Endothelial cell of umbilical vein (primary cell): ENCODE results near the gene NXN.

Experiments
- EZH2 ChIP-seq: IDR thresholded peaks from 2 replicates; pipeline ENCODE4 v1.6.1; 2012; ENCODE audit warnings: borderline replicate concordance, low read depth, mild to moderate bottlenecking, moderate library complexity, low read length, inconsistent platforms; ENCODE audit not compliant: severe bottlenecking
- FOS ChIP-seq: IDR thresholded peaks from 2 replicates; pipeline ENCODE4 v1.6.1; 2011; ENCODE audit warnings: mild to moderate bottlenecking, low read length, moderate library complexity, borderline replicate concordance; ENCODE audit not compliant: insufficient read depth
- GATA2 ChIP-seq: IDR thresholded peaks from 2 replicates; pipeline ENCODE4 v1.7.0; 2011; ENCODE audit warnings: low read depth, mild to moderate bottlenecking, moderate library complexity, mixed read lengths, low read length; ENCODE audit not compliant: insufficient read length, insufficient read depth
- JUN ChIP-seq: IDR thresholded peaks from 2 replicates; pipeline ENCODE4 v1.6.1; 2011; ENCODE audit warnings: borderline replicate concordance, low read depth; ENCODE audit not compliant: insufficient read length, insufficient read depth
- MYC ChIP-seq: IDR thresholded peaks from one replicate; pipeline ENCODE4 v1.6.1; 2011; ENCODE audit warnings: mild to moderate bottlenecking, low read depth, low read length
- POLR2A ChIP-seq: IDR thresholded peaks from 2 replicates; pipeline ENCODE4 v1.6.1; 2012; ENCODE audit warnings: low read depth, mild to moderate bottlenecking, control low read depth, low read length
- POLR2AphosphoS5 ChIP-seq: IDR thresholded peaks from 2 replicates; pipeline ENCODE4 v1.6.1; 2012; ENCODE audit warnings: low read depth, mild to moderate bottlenecking, control low read depth, low read length, moderate library complexity; ENCODE audit not compliant: insufficient read depth
- TF ChIP-seq, protein P1 (sequence below), 2 donors: IDR thresholded peaks; 1 replicate in 1 of 2; 2 replicates in 1 of 2; pipeline ENCODE4 v1.5.1; 2011; ENCODE audit warnings: low read length in 2 of 2, mild to moderate bottlenecking in 2 of 2, moderate library complexity in 2 of 2, control low read depth in 1 of 2, inconsistent platforms in 1 of 2, low read depth in 1 of 2; ENCODE audit not compliant: insufficient read depth in 1 of 2; ENCODE audit errors: extremely low read depth in 1 of 2
- TF ChIP-seq, protein P2 (sequence below): IDR thresholded peaks from 2 replicates; pipeline ENCODE4 v1.6.1; 2011; ENCODE audit not compliant: insufficient read depth, insufficient read length

DNA sequence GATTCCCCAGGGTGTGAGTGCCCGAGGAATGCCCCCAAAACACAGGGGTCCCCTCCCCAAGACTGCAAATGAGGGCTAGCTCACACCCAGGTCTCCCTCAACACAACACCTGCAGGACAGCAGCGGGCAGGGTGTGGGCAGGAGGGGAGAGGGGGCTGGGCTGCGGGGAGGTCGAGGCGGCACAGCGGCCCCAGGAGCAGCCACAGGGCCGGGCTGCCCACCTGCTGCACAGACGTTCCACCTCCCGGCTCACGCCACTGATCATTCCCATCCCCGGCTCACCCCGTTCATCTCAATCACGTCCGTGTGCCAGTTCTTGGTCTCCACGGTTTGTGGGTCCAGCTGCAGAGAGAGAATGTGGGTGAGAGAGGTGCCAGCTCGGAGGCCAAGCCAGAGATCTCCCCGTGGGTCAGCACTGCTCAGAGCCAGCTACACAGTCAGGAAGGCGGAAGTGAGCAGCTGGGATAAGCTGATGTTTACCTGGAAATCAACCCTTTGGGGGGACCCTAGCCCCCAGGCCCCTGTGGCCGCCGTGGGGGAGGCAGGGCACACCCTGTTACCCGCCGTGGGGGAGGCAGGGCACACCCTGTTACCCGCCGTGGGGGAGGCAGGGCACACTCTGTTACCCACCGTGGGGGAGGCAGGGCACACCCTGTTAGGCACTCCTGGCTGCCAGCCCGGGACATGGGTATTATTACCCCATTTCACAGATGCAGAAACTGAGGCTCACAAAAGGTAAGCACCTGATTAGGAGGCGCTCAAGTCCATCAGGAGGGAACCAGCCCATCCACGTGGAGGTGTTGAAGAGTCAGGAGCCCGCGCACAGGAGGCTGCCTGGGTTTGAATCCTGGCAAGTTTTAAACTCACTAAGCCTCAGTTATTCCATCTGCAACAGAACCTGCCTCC, 33.5 kb upstream of the NXN start:
- TF ChIP-seq, protein P1, sequence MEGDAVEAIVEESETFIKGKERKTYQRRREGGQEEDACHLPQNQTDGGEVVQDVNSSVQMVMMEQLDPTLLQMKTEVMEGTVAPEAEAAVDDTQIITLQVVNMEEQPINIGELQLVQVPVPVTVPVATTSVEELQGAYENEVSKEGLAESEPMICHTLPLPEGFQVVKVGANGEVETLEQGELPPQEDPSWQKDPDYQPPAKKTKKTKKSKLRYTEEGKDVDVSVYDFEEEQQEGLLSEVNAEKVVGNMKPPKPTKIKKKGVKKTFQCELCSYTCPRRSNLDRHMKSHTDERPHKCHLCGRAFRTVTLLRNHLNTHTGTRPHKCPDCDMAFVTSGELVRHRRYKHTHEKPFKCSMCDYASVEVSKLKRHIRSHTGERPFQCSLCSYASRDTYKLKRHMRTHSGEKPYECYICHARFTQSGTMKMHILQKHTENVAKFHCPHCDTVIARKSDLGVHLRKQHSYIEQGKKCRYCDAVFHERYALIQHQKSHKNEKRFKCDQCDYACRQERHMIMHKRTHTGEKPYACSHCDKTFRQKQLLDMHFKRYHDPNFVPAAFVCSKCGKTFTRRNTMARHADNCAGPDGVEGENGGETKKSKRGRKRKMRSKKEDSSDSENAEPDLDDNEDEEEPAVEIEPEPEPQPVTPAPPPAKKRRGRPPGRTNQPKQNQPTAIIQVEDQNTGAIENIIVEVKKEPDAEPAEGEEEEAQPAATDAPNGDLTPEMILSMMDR (IDR thresholded peaks at IDR 0.05; ENCODE audit: extremely low read depth in 1 of 2, insufficient read depth in 1 of 2, low read depth in 1 of 2, low read length in 2 of 2) = no peak
- no peak for TF ChIP-seq POLR2A
- no peak for TF ChIP-seq JUN
- no peak for TF ChIP-seq POLR2AphosphoS5
- no peak for TF ChIP-seq EZH2
- TF ChIP-seq, protein P2, sequence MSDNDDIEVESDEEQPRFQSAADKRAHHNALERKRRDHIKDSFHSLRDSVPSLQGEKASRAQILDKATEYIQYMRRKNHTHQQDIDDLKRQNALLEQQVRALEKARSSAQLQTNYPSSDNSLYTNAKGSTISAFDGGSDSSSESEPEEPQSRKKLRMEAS = no peak
- no peak for TF ChIP-seq FOS
- TF ChIP-seq GATA2 = no peak
- TF ChIP-seq MYC = no peak
